Heart left ventricle (tissue), 16 donors: ENCODE measurements around the gene ADRA2B. TPM values are rescaled to one million over a fixed set of nuclear protein-coding genes. Genes with fewer than 3 reads are reported as not detected.
A peak's percentile ranks its signal among the peaks of the same experiment; 100 is the strongest.
"Not testable (repeated sequence)": the region's sequence is repeated elsewhere in the genome, so short reads cannot be mapped to it uniquely, and the experiment has no call there.

ENCODE experiments used
- ATAC-seq, 4 donors: fragments of 200-7000 bp; cut with Tn5 transposase; one replicate each; pipeline ENCODE4 v1.9.1; 2020 to 2022; ENCODE audit warnings: moderate library complexity in 4 of 4, mild to moderate bottlenecking in 3 of 4, moderate number of reproducible peaks in 1 of 4
- DNase-seq, 5 donors: peaks; one replicate each; pipeline ENCODE4 v3.0.0-alpha.2; 2020
- H3K27ac ChIP-seq, 12 donors: fragments of 200-600 bp; sonication (generic) in 4 of 12; one replicate each; pipeline versions ENCODE4 v1.5.0 to v1.8.0; 2016 to 2022; ENCODE audit warnings: mild to moderate bottlenecking in 2 of 12
- H3K27me3 ChIP-seq, 9 donors: fragments of 200-600 bp; sonication (generic) in 2 of 9; one replicate each; pipeline versions ENCODE4 v1.5.1 to v1.8.0; 2016 to 2022; ENCODE audit warnings: mild to moderate bottlenecking in 3 of 9
- H3K36me3 ChIP-seq, 9 donors: fragments of 200-600 bp; sonication (generic) in 2 of 9; one replicate each; pipeline versions ENCODE4 v1.5.0 to v1.8.0; 2018 to 2022; ENCODE audit warnings: mild to moderate bottlenecking in 2 of 9
- H3K4me1 ChIP-seq, 12 donors: fragments of 200-600 bp; sonication (generic) in 4 of 12; one replicate each; pipeline versions ENCODE4 v1.5.0 to v1.8.0; 2016 to 2022; ENCODE audit warnings: mild to moderate bottlenecking in 3 of 12
- H3K4me3 ChIP-seq, 12 donors: fragments of 200-600 bp; sonication (generic) in 4 of 12; one replicate each; pipeline versions ENCODE4 v1.5.0 to v1.8.0; 2017 to 2022; ENCODE audit warnings: mild to moderate bottlenecking in 9 of 12, moderate library complexity in 4 of 12
- H3K9me3 ChIP-seq, 12 donors: fragments of 200-600 bp; sonication (generic) in 4 of 12; one replicate each; pipeline versions ENCODE4 v1.5.0 to v1.8.0; 2016 to 2022; ENCODE audit warnings: mild to moderate bottlenecking in 1 of 12
- CTCF ChIP-seq, 12 donors: fragments of 200-600 bp; sonication (generic) in 4 of 12; IDR thresholded peaks; one replicate each; pipeline versions ENCODE4 v1.5.0 to v1.8.0; 2018 to 2022; ENCODE audit warnings: antibody characterized with exemption in 12 of 12, mild to moderate bottlenecking in 5 of 12
- WGBS, 4 donors: extraction: QIAGEN DNeasy Blood & Tissue Kit in 2 of 4; methylation state at CpG; one replicate each; pipeline versions ENCODE4 v1.1.5 to v1.1.7; 2013 to 2018; 5-methylcytosine and 5-hydroxymethylcytosine counted together
- intact Hi-C, 10 donors: fragments of 100-400 bp; cut with DNase I; formaldehyde crosslinking; loops; one replicate each; pipeline versions ENCODE4 v1.11.1 to v1.14.2; 2022
- polyA plus RNA-seq, 2 donors: library from polyadenylated mRNA; stranded (reverse); fragments of 200-250 nt; gene quantifications; one replicate each; pipeline ENCODE4 v1.2.3, GENCODE V29; 2013
- total RNA-seq, 9 donors: library from RNA; depleted of rRNA in 2 of 9; stranded (reverse); fragments of >200 nt in 2 of 9; fragmentation: NEBNext Ultra II Directional in 3 of 9; extraction: Animal tissue kit (Norgen Biotek cat#: 25700) in 3 of 9; gene quantifications; one replicate each; pipeline versions ENCODE4 v1.1.0 to v1.2.4, GENCODE V29; 2016 to 2023
- donor health status: ischemic (EF 13 %, LVEDD 7.1; RV severe dilation, severe dysfunction).
- donor health status: healthy with polysubstance abuse.
- donor health status: DM: no; HTN: yes; CAD: no.
- donor health status: DM: no; HTN: no; CAD: no.
- donor health status: ischemic (EF 25% LVEDD 6.9; RV normal size, moderate dysfunction).
- donor health status: ischemic (EF 25% LVEDD 5.7; RV mildly dilated, moderate dysfunction).
- donor health status: healthy.
- donor health status: DM: yes; HTN: yes; CAD: no.
- donor health status: ischemic (EF 35%, LVEDD 5.7; RV mildly dilated, moderate dysfunction).
- donor health status: nonischemic (EF 11% LVEDD 7.7; RV severe dilation, severe dysfunction).
- donor health status: DM: yes; HTN: yes; CAD: no.
- donor health status: PGD.
- donor health status: ischemic (EF 29% LVEDD 5.4; RV normal size, mild dysfunction).
- donor health status: nonischemic (EF 23%, LVEDD 6.1; RV moderate dilation, normal function).

ADRA2B gene
- total and polyA plus RNA-seq, 11 donors = 1.5 to 6.1 (median 3.5) TPM

GRCh38 chr2:96071977-96072491 is 44.3 kb downstream of the ADRA2B start:
- intact Hi-C loops = loop anchor here in 7 of 10 donors (2.0 to 5.0 kb wide), 3 partner anchors 40 to 45 kb away; partner anchors contain the start of gene ADRA2B (in 6 of the 7)

DNA sequence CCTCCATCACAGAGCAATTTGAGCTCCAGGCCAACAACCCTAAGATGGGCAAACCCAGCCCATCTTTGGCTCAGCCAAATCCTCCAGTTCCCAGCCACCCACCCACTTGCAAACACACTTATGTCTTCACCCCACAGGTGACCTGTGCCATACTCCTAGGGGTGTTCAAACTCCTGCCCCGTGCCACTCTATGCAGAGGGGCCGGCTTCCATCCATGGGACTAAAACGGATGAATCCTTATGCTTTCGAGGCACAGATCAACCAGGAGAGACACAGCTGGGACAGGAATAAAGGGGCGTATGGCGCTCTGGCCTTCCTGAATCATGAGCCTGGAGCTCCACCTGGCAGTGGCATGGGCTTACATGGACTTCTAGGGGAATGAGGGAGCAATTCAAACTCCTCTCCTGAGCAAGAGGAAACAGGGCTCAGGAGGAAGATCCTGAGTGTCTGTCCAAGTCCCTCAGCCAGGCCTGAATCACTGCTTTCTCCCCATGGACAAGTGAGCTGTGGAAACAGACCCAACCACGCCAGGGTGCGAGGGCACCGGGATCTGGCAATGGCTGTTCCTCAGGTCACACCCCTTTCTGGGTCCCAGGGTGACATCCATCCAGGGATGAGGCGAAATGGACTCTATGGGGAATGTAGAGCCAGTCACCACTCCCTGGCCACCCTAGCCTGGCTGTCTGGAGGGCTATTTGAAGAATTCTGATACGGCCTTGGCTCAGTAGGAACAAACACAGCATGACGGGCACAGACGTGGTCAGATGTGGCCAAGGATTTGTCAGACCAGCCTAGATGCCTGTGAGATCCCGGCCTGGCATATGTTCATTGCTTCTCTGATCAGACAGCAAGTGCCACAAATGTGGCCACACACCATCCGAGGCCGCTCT is 45.0 kb downstream of the ADRA2B start:
- intact Hi-C loops = loop anchor here in 6 of 10 donors (5.0 kb wide), 2 partner anchors 41 to 46 kb away; partner anchors contain the start of gene ADRA2B (in 5 of the 6)
- peak; percentile 43 to 67 (median 58) for ATAC-seq
- H3K27me3 ChIP-seq, H3K36me3 ChIP-seq, DNase-seq, H3K4me3 ChIP-seq: not testable (repeated sequence)
- peak overlapping the region in 2 of 12 donors; percentile 14 to 27 for H3K27ac ChIP-seq
- peaks cover 0 to 12% (median 0%) of the 10 kb centered on the region in 12 donors for H3K4me1 ChIP-seq
- H3K9me3 ChIP-seq = peaks cover 0 to 13% (median 0%) of the 10 kb centered on the region in 12 donors
- WGBS, 4 donors = 85 to 96% (median 89%) methylated on average over 9 to 16 of the region's 16 CpGs

More at GRCh38 chr2:96071977-96072491, 44.3 kb downstream of the ADRA2B start:
- TF ChIP-seq CTCF (IDR thresholded peaks at IDR 0.05) = peak in 3 of 12 donors; percentile 6 to 9 (median 8)
- peak; percentile 44 to 56 (median 49) for ATAC-seq
- not testable (repeated sequence) for DNase-seq, H3K27me3 ChIP-seq, H3K36me3 ChIP-seq, H3K4me3 ChIP-seq
- peaks cover 0 to 12% (median 0%) of the 10 kb centered on the region in 12 donors for H3K4me1 ChIP-seq
- H3K9me3 ChIP-seq = peaks cover 0 to 19% (median 2%) of the 10 kb centered on the region in 12 donors
- WGBS, 4 donors = 52 to 71% (median 64%) methylated on average over 6 to 8 of the region's 8 CpGs
- peak overlapping the region in 2 of 12 donors; percentile 14 to 27 for H3K27ac ChIP-seq

- not testable (repeated sequence) for H3K4me3 ChIP-seq, DNase-seq, H3K27ac ChIP-seq, H3K9me3 ChIP-seq, H3K36me3 ChIP-seq, H3K27me3 ChIP-seq, ATAC-seq
- intact Hi-C loops = loop anchor here in 6 of 10 donors (5.0 kb wide), 2 partner anchors 42 to 47 kb away; partner anchors contain the start of gene ADRA2B (in 5 of the 6)
- 88 to 97% (median 92%) methylated on average over 5 of the region's 5 CpGs for WGBS, 4 donors
- H3K4me1 ChIP-seq = peaks cover 0 to 12% (median 0%) of the 10 kb centered on the region in 12 donors
These were observed 46.0 kb downstream of the ADRA2B start for GRCh38 chr2:96070351-96070750.

GRCh38 chr2:96069878-96070277 is 46.5 kb downstream of the ADRA2B start:
- intact Hi-C loops = loop anchor here in 6 of 10 donors (5.0 kb wide), 2 partner anchors 42 to 47 kb away; partner anchors contain the start of gene ADRA2B (in 5 of the 6)
- not testable (repeated sequence) for H3K27ac ChIP-seq, DNase-seq, ATAC-seq, H3K27me3 ChIP-seq, H3K9me3 ChIP-seq, H3K4me3 ChIP-seq, H3K36me3 ChIP-seq
- 51 to 63% (median 57%) methylated on average over 5 to 6 of the region's 8 CpGs for WGBS, 4 donors
- peaks cover 0 to 12% (median 0%) of the 10 kb centered on the region in 12 donors for H3K4me1 ChIP-seq

DNA sequence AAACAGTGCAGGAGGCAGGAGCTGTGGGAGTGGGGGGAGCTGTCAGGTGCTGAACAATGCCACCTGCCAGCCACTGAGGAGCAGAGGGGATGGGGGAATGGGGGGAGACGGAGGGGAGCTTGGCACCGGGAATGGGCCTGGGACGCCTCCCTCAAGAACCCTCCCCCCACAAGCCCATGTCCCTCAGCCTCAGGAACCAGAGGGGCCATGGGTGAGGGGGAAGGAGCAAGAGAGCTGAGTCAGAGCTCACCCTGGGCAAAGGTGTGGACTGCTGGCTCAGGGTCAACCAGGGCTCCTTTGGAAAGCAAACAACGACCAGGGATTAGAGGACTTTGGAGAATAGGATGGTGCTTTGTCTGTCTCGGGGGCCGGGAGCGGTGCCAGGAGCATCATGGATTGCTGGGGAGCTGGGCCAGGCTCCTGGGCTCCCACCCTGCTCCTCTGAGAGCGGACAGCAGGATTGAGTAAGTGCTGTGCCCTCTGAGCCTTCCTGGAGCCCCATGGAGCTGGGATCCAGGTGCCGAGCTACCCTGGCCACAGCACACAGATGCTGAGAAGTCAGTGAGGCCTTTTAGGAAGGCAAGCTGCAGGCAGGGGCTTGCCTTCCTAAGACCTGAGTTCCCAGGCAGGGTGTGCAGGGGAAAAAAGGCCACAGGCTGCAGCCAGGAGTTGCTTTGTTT is 48.3 kb downstream of the ADRA2B start:
- H3K27me3 ChIP-seq, H3K27ac ChIP-seq, DNase-seq, ATAC-seq, H3K36me3 ChIP-seq, H3K4me3 ChIP-seq, intact Hi-C loops, H3K9me3 ChIP-seq: not testable (repeated sequence)
- 81 to 84% (median 83%) methylated on average over 8 to 9 of the region's 9 CpGs for WGBS, 4 donors
- H3K4me1 ChIP-seq = peaks cover 0 to 12% (median 1%) of the 10 kb centered on the region in 12 donors

GRCh38 chr2:96067098-96067660 is 49.2 kb downstream of the ADRA2B start:
- DNase-seq, H3K4me1 ChIP-seq, H3K27me3 ChIP-seq, H3K9me3 ChIP-seq, ATAC-seq, H3K36me3 ChIP-seq, H3K27ac ChIP-seq, intact Hi-C loops, H3K4me3 ChIP-seq: not testable (repeated sequence)
- WGBS, 4 donors = 83 to 91% (median 90%) methylated on average over 2 of the region's 2 CpGs

DNA sequence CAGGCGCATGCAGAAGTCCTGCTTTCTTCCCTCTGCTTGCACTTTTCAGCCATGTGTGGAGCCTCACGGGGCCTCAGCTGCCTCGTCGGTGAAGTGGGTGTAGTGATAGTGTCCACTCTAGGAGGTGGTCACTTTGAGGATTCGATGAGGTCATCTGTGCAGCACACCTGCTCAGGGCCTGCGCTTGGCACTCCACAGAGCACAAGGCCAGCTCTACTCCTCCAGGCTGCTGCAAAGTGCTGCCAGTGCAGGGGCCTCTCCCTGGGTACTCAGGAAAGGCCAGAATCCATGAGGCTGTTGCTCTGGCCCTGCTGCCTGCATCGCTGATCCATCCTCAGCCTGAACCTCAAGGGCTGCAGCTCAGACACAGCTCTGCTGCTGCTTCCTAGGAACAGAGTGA is 49.9 kb downstream of the ADRA2B start:
- H3K36me3 ChIP-seq, H3K4me1 ChIP-seq, ATAC-seq, intact Hi-C loops, H3K27ac ChIP-seq, DNase-seq, H3K4me3 ChIP-seq, H3K27me3 ChIP-seq, H3K9me3 ChIP-seq: not testable (repeated sequence)
- WGBS, 4 donors = 82 to 96% (median 96%) methylated on average over 4 to 5 of the region's 7 CpGs; no CpG with 5 or more reads in 1 of the 4 donors

GRCh38 chr2:96065954-96066353 is 50.4 kb downstream of the ADRA2B start:
- H3K4me1 ChIP-seq, ATAC-seq, H3K36me3 ChIP-seq, H3K27ac ChIP-seq, H3K27me3 ChIP-seq, DNase-seq, H3K9me3 ChIP-seq, H3K4me3 ChIP-seq: not testable (repeated sequence)
- intact Hi-C loops = loop anchor here in 1 of 10 donors (2.0 kb wide), 1 partner anchor 51 kb away; the partner anchor contains the start of gene ADRA2B
- WGBS, 4 donors = 88 to 95% (median 90%) methylated on average over 2 to 4 of the region's 4 CpGs
